Stimulated activated effector memory CD8-positive, alpha-beta T cell treated with anti-CD3 and anti-CD28 coated beads, Interleukin-12 subunit alpha, Interleukin-12 subunit beta, amount 100 ng/mL, for 72 hours (primary cell): ENCODE results near the gene CES1.
"Not testable (repeated sequence)": the region's sequence is repeated elsewhere in the genome, so short reads cannot be mapped to it uniquely, and the experiment has no call there.

Source experiments
- ATAC-seq: fragments of 150-1000 bp; cut with Tn5 transposase; 2 replicates; pipeline ENCODE4 v1.10.0; 2021
- DNase-seq, 2 donors: peaks; one replicate each; pipeline ENCODE4 v3.0.0; 2021 to 2022; ENCODE audit warnings: low spot score in 2 of 2
- H3K27ac Mint-ChIP-seq: one replicate; pipeline ENCODE4 v1.8.0; 2022; ENCODE audit warnings: mild to moderate bottlenecking, mixed read lengths
- H3K36me3 Mint-ChIP-seq: one replicate; pipeline ENCODE4 v1.8.0; 2022; ENCODE audit warnings: mild to moderate bottlenecking, mixed read lengths
- H3K4me1 Mint-ChIP-seq: one replicate; pipeline ENCODE4 v1.8.0; 2022; ENCODE audit warnings: mixed read lengths
- H3K4me3 Mint-ChIP-seq: one replicate; pipeline ENCODE4 v1.8.0; 2022; ENCODE audit warnings: mild to moderate bottlenecking, mixed read lengths
- H3K9me3 Mint-ChIP-seq: one replicate; pipeline ENCODE4 v1.8.0; 2022; ENCODE audit warnings: mixed read lengths

CES1 gene

DNA sequence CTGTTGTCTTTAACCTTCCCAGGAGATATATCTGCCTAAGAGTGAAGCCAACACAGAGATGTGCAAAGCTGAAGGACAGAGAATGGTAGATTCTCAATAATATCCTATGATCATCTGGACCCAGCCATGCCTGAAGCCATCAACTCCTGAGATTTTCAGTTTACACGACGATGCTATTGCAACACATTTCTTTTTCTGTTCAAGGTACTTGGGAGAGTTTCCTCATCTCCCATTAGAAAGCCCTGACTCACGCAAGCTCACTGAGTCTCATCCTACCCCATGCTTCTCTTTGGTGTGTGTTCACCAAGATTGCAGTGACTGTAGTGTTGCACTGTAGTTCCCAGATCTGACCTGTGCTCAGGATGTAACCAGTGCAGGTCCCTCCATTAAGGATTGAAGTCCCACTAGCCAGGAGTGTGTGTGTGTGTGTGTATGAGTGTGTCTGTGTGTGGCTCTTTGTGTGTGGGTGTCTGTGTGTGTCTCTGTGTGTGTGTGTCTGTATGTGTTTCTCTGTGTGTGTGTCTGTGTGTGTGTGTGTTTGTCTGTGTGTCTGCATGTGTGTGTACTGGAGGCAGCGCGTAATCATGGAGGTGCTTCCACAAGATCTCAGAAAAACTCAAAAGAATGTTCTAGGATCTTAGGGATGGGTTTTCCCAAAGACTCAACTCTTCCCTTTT, 15.5 kb downstream of the CES1 start:
- no peak overlapping the region for H3K27ac Mint-ChIP-seq
- H3K9me3 Mint-ChIP-seq: no peaks in the 10 kb centered on the region
- no peaks in the 10 kb centered on the region for H3K4me1 Mint-ChIP-seq
- no peak for DNase-seq
- ATAC-seq: no peak
- no peaks in the 10 kb centered on the region for H3K36me3 Mint-ChIP-seq
- H3K4me3 Mint-ChIP-seq: no peak overlapping the region

DNA sequence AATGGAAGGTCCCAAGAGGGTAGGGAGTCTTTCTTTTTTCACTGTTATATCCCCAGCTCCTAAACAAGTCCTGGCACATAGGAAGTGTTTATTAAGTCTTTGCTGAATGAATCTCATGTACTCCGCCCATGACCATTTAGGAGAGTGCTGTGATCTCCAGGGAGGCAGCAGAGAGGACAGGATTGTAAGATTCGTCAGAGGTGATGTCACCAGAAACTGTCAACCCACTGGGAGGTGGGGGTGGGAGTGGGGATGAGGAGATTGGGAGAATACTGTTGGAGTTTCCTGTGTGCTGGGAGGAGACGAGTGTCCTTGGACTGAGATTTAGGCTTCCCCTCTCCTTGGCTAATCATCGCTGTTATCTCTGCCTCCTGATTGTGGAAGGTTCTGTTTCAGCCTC, 16.7 kb downstream of the CES1 start:
- H3K9me3 Mint-ChIP-seq, H3K36me3 Mint-ChIP-seq, DNase-seq, H3K4me3 Mint-ChIP-seq, H3K27ac Mint-ChIP-seq, H3K4me1 Mint-ChIP-seq, ATAC-seq: not testable (repeated sequence)

DNA sequence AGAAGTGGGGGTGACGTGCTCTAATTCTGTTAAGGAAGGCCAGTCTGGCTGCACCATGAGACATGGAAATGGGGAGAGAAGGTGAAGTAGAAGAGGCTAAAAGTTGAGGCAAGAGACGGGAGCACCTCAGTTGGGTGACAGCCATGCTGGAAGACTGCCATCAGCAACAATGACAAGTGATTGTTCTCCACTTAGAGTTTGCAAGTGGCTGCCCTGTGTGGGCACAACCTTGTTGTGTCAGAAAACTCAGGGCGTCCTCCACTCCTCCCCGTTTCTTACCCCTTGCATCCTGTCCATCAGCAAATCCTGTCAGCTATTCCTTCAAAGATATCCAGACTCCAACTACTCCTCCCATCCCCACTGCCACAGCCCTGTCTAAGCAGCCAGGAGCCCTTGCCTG, 17.6 kb downstream of the CES1 start:
- H3K4me1 Mint-ChIP-seq: no peaks in the 10 kb centered on the region
- H3K9me3 Mint-ChIP-seq: no peaks in the 10 kb centered on the region

DNA sequence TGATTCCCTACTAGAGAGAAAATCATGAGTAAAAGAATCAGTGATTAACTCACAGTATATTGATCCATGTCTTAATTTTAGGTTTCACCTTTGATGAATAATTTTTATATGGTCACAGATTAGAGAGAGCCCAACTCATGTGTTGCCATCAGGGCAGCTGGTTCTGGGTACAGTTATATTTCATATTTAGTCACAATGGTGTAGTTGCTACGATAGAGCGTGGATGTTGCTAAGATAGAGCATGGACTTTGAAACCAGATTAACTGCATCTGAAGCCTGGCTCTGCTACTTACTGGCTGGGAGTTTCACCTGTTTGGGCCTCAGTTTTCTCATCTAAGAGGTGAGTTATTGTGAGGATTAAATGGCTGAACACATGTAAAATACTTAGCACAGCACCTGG, 18.7 kb downstream of the CES1 start:
- H3K36me3 Mint-ChIP-seq, ATAC-seq, H3K4me3 Mint-ChIP-seq, H3K4me1 Mint-ChIP-seq, DNase-seq, H3K27ac Mint-ChIP-seq, H3K9me3 Mint-ChIP-seq: not testable (repeated sequence)

More for the DNA sequence above, 17.6 kb downstream of the CES1 start:
- no peak overlapping the region for H3K27ac Mint-ChIP-seq
- H3K4me3 Mint-ChIP-seq: no peak overlapping the region
- H3K36me3 Mint-ChIP-seq: no peaks in the 10 kb centered on the region
- ATAC-seq (no peak), DNase-seq (no peak)

DNA sequence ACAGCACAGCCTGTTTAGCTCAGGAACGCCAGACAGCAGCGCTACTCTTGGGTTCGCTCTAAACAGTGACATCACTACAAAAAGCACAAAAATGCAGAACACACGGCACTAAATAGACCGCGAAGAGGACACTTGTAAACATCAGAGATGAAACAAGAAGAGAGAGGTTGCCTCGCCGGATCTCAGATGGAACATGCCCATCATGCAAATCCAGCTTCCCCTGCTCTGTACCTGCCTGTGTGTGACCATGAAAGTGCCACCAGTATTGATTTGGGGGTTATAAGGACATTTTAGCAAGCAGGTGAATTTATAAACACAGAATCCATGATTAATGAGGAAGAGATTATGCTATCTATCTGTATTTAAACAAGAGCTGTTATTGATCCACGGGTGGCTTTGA, 19.2 kb downstream of the CES1 start:
- not testable (repeated sequence) for ATAC-seq, H3K4me1 Mint-ChIP-seq, H3K27ac Mint-ChIP-seq

DNA sequence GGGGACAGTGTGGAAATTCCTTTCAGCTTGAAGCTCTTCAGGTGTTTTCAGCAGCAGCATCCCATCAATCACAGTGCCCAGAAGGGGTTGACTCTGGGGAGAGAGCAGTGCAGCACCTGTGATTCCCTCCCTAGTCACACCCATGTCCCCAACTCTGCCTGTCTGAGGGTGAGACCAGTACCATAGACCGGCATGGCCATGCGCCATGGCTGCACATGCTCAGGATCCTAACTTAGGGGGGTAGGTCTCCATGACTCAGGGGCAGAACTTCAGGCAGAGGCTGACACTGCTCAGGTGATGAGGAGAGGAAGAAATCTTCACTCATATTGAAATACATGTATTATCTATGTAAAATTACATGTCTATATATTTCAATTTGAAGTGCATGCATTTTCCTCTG, 19.9 kb downstream of the CES1 start:
- DNase-seq: no peak
- H3K4me1 Mint-ChIP-seq: no peaks in the 10 kb centered on the region
- H3K4me3 Mint-ChIP-seq: no peak overlapping the region
- ATAC-seq: no peak
- H3K36me3 Mint-ChIP-seq: no peaks in the 10 kb centered on the region
- H3K9me3 Mint-ChIP-seq: no peaks in the 10 kb centered on the region
- no peak overlapping the region for H3K27ac Mint-ChIP-seq

More for the DNA sequence above, 19.2 kb downstream of the CES1 start:
- H3K9me3 Mint-ChIP-seq, H3K36me3 Mint-ChIP-seq, H3K4me3 Mint-ChIP-seq, DNase-seq: not testable (repeated sequence)

DNA sequence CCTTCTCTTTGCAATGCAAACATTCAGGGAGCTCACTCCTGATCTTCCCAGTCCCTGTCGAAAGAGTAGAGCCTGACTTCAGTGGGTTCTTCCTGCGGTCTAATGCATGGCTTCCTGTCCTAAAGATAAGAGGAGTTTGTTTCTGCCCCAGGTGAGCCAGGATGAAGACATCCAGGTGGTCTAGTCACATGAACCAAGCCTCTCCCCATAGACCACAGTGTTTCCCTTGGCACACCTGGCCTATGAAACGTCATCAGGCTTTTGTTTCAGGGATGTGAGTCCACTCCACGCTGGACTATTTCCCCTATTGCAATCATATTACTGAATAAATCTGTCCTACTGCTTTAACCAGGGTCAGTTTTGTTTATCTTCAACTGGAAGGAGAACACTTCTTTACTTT, 21.1 kb downstream of the CES1 start:
- Mint-ChIP-seq H3K9me3 (no peaks in the 10 kb centered on the region), H3K36me3 (no peaks in the 10 kb centered on the region), H3K27ac (no peak overlapping the region), H3K4me1 (no peaks in the 10 kb centered on the region), H3K4me3 (no peak overlapping the region)
- DNase-seq: no peak
- ATAC-seq: no peak

DNA sequence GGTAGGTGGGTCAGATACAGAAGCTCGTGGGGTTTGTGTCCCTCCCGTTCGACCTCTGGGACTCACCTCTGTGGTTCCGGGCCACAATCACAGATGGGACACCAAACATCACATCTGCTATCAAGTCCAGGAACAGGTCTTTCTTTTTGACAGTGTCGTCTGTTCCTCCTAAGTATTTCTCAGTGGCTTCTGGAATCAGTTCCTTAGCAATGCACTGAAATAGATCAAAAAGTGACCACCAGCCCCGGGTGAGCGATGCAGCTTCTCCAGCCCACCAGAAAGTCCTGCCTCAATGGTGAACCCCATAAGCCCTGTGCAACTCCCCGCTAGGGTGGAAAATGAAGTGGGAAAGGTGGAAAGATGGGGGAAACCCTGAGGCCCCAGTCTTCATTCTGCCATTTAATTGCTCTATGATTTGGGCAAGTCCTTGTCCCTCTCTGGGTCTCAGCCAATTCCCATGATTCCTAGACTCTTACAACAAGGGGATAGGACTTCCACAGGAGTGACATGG, 22.4 kb downstream of the CES1 start:
- DNase-seq: no peak
- Mint-ChIP-seq H3K36me3 (no peaks in the 10 kb centered on the region), H3K9me3 (no peaks in the 10 kb centered on the region), H3K4me3 (no peak overlapping the region), H3K27ac (no peak overlapping the region), H3K4me1 (no peaks in the 10 kb centered on the region)
- ATAC-seq: no peak

DNA sequence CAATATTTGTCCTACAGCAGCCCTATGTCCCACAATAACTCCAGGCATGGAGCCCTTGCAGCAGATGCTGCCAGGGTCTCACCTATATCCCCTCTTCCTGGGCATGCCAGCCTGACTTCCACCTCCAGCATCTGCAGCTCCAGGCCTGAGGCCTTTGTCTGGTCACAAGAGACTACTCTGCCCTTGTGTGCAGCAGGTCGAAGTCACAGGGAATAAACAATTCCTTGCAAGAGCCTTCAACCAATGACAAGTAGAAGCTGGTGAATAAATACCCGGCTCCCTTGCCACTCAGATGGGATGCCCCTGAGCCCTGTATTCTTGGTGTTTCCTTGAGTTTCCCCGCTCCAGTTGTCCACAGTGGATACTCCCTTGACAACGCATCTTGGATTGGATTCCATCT, 23.0 kb downstream of the CES1 start:
- Mint-ChIP-seq H3K4me1 (no peaks in the 10 kb centered on the region), H3K4me3 (no peak overlapping the region), H3K36me3 (no peaks in the 10 kb centered on the region), H3K27ac (no peak overlapping the region), H3K9me3 (no peaks in the 10 kb centered on the region)
- ATAC-seq: no peak
- no peak for DNase-seq

DNA sequence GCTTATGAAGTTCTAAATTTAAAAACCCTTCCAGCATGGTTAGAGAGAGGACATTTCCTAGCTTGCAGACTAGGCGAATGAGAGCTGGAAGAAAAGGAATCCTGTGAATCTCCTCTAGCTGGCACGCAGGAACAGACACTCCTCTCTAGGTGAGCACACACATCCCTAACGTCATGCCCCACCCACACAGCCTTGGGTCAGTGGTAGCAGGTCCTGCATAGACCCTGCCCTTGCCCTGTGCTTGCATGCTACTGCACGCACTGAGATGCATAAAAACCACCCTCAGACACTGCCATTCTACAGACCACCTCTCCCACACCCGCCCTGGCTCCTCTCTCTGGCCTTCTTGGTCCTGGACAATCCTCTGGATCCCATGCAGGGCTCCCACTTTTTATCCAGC, 23.5 kb downstream of the CES1 start:
- Mint-ChIP-seq H3K27ac (no peak overlapping the region), H3K36me3 (no peaks in the 10 kb centered on the region), H3K4me3 (no peak overlapping the region), H3K9me3 (no peaks in the 10 kb centered on the region), H3K4me1 (no peaks in the 10 kb centered on the region)
- ATAC-seq: no peak
- no peak for DNase-seq

DNA sequence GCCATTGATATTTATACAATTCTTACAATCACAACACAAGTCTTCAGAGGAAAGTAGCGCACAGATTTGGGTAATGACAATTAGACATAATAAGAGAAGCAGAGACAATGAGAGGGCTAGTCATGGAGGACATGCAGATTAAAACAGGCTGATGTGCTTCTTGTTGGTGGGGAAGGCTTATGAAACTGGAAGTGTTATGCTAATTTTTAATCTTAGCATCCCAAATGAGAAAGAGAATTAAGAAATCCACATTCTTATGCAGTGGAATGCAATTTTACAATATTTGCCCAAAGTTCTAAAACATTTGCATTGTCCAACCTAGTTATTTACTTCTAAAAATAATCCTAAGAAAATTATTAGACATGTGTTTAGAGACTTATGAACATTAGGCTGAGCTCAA, 24.6 kb downstream of the CES1 start:
- ATAC-seq, H3K4me1 Mint-ChIP-seq, H3K4me3 Mint-ChIP-seq, DNase-seq, H3K27ac Mint-ChIP-seq, H3K36me3 Mint-ChIP-seq, H3K9me3 Mint-ChIP-seq: not testable (repeated sequence)

DNA sequence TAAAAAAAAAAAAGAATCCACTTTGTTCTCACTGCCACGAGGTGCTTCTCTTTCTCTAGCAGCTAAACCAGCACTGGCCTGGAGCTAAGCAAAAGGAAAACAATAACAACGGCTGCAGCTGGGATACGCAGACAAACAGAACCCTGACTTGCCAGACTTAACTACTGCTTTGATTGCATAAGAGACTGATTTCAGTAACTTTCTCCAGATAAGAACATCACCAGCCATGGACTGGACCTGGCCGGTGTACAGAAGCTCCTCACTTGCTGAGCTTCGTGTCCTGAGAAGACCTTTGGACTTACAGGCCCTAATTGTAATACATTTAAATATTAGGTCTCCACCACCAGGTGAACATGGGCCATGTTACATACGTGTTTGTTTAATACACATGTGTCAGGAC, 27.8 kb downstream of the CES1 start:
- ATAC-seq, H3K36me3 Mint-ChIP-seq, H3K27ac Mint-ChIP-seq, H3K4me1 Mint-ChIP-seq, H3K9me3 Mint-ChIP-seq, DNase-seq, H3K4me3 Mint-ChIP-seq: not testable (repeated sequence)

DNA sequence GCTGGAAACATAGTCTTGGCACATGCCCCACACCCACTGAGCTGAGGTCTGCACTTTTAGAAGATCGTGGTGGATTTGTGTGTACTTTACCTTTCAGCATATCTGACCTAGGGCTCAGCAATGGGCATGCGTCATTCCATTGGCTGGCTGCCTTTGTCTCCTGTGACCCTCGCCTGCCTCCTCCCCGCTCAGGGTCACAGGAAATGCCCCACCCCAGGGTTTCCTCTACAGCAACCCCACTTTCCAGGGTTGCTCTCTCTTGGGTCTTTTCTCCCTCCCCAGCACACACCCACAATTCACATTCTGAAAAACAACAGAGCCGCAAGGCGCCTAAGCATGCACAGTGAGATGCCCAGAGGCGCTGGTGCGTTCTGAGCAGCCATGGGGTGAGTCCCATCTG, 29.2 kb downstream of the CES1 start:
- DNase-seq, H3K9me3 Mint-ChIP-seq, H3K4me3 Mint-ChIP-seq, H3K4me1 Mint-ChIP-seq, H3K27ac Mint-ChIP-seq, H3K36me3 Mint-ChIP-seq: not testable (repeated sequence)
- peak; percentile 72 for ATAC-seq

DNA sequence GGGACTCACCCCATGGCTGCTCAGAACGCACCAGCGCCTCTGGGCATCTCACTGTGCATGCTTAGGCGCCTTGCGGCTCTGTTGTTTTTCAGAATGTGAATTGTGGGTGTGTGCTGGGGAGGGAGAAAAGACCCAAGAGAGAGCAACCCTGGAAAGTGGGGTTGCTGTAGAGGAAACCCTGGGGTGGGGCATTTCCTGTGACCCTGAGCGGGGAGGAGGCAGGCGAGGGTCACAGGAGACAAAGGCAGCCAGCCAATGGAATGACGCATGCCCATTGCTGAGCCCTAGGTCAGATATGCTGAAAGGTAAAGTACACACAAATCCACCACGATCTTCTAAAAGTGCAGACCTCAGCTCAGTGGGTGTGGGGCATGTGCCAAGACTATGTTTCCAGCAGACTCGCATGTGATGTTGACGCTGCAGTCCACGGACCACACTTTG, 39.9 kb downstream of the CES1 start:
- not testable (repeated sequence) for H3K27ac Mint-ChIP-seq, H3K4me3 Mint-ChIP-seq, DNase-seq, H3K9me3 Mint-ChIP-seq, H3K4me1 Mint-ChIP-seq, H3K36me3 Mint-ChIP-seq
- ATAC-seq: peak; percentile 66

DNA sequence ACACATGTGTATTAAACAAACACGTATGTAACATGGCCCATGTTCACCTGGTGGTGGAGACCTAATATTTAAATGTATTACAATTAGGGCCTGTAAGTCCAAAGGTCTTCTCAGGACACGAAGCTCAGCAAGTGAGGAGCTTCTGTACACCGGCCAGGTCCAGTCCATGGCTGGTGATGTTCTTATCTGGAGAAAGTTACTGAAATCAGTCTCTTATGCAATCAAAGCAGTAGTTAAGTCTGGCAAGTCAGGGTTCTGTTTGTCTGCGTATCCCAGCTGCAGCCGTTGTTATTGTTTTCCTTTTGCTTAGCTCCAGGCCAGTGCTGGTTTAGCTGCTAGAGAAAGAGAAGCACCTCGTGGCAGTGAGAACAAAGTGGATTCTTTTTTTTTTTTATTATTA, 41.4 kb downstream of the CES1 start:
- ATAC-seq, H3K27ac Mint-ChIP-seq, DNase-seq, H3K4me3 Mint-ChIP-seq, H3K36me3 Mint-ChIP-seq, H3K9me3 Mint-ChIP-seq, H3K4me1 Mint-ChIP-seq: not testable (repeated sequence)

DNA sequence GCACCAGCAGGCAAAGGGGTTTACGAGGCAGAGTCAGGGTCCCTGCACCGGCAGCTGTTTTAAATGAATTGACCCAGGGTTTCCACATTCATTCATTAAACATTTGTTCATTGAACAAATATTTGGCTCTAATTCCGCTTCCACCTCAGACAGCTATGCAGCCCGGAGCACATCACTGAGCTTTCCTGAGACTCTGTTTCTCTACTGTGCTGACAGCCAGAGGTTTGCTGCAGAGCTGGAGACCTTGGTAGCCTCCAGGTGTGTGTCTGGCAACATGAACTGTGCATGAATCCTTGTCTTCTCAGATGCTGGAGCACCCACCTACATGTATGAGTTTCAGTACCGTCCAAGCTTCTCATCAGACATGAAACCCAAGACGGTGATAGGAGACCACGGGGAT, 42.7 kb downstream of the CES1 start:
- not testable (repeated sequence) for H3K27ac Mint-ChIP-seq, DNase-seq, H3K36me3 Mint-ChIP-seq, H3K9me3 Mint-ChIP-seq, H3K4me3 Mint-ChIP-seq, H3K4me1 Mint-ChIP-seq
- peak; percentile 17 for ATAC-seq

DNA sequence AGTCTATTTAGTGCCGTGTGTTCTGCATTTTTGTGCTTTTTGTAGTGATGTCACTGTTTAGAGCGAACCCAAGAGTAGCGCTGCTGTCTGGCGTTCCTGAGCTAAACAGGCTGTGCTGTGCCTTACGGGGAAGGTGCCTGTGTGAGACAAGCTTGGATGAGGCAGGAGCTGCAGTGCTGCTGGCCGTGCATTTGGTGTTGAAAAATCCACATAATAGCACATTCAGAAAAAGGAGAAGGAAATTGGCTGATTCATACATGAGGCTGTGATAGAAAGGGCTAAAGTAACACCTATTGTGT, 50.2 kb downstream of the CES1 start:
- DNase-seq: peak in 1 of 2 donors; percentile 6
- H3K4me3 Mint-ChIP-seq, H3K9me3 Mint-ChIP-seq, H3K36me3 Mint-ChIP-seq, H3K4me1 Mint-ChIP-seq, ATAC-seq, H3K27ac Mint-ChIP-seq: not testable (repeated sequence)
